ENCODE data around the gene IGFBP7. TPM values are rescaled to one million over a fixed set of nuclear protein-coding genes. Genes with fewer than 3 reads are reported as not detected.

IGFBP7 gene
- total RNA-seq, 4 donors from 2014 or later = 515 to 1,168 (median 594) TPM

DNA sequence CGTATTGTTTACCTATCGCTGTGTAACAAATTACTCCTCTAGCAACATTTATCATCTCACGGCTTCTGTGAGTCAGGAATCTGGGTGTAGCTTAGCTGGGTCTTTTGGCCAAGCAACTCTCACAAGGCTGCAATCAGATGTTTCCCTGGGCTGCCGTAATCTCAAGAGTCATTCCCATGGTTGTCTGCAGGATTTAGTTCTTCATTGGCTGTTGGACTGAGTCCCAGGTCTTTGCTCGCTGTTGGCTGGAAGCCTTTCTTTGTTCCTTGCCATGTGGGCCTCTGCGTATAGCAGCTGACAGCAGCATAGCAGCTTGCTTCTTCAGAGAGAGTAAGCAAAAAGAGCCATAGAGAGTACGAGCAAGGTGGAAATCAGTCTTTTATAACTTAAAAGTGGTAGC lies 114.7 kb downstream of the IGFBP7 start:
- DNase-seq (ENCODE audit: low spot score) = no peak
- ATAC-seq (ENCODE audit: low FRiP score) = peak; percentile 84
- TF ChIP-seq, protein P1, sequence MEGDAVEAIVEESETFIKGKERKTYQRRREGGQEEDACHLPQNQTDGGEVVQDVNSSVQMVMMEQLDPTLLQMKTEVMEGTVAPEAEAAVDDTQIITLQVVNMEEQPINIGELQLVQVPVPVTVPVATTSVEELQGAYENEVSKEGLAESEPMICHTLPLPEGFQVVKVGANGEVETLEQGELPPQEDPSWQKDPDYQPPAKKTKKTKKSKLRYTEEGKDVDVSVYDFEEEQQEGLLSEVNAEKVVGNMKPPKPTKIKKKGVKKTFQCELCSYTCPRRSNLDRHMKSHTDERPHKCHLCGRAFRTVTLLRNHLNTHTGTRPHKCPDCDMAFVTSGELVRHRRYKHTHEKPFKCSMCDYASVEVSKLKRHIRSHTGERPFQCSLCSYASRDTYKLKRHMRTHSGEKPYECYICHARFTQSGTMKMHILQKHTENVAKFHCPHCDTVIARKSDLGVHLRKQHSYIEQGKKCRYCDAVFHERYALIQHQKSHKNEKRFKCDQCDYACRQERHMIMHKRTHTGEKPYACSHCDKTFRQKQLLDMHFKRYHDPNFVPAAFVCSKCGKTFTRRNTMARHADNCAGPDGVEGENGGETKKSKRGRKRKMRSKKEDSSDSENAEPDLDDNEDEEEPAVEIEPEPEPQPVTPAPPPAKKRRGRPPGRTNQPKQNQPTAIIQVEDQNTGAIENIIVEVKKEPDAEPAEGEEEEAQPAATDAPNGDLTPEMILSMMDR (IDR thresholded peaks at IDR 0.05) = no peak

DNA sequence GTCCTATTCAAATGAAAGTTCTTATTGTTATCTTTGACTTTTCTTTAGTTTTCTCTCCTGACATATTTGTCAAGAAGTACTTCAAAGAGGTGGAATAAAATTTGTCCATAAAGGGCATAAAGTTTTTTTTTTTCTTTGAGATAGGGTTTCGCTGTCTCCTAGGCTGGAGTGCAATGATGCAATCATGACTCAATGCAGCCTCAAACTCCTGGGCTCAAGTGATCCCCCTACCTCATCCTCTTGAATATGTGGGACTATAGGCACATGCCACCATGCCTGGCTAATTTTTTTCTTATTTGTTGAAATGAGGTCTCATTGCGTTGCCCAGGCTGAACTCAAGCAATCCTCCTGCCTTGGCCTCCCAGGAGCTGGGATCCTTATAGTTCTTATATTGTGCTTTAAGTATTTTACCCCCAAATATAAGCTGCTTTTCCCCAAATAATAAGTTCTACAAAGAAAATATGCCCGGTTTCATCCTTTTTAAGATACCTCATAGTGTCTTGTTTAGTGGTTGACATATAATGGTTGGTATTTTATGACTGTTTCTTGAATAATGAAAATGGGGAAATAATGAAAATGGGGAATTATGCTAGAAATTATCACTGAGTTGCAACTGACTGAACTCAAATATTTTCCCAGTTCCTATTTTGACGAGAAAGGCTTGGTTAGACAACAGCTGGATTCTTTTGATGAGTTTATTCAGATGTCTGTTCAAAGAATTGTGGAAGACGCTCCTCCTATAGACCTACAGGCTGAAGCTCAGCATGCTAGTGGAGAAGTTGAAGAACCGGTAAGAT lies 119.9 kb downstream of the IGFBP7 start:
- TF ChIP-seq, protein P1 (IDR thresholded peaks at IDR 0.05) = no peak
- DNase-seq (ENCODE audit: low spot score) (no peak), ATAC-seq (ENCODE audit: low FRiP score) (no peak)

DNA sequence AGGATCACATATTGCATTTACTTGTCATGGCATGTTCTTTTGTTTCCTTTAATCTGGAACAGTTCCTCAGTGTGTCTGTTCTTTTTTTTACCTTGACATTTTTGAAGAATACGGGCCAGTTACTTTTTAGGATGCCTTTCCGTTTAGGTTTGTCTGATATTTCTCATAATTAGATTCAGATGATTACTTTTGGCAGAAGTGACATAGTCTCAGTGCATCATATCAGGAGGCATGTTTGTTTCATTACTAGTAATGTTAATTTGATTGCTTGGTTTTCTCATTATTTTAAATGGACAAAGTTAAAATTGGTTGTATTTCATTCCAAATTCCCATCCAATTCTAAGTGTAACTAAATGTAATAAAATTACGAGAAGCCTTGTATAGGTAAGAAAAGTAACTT lies 123.2 kb downstream of the IGFBP7 start:
- ATAC-seq (ENCODE audit: low FRiP score) = no peak
- TF ChIP-seq, protein P1 (IDR thresholded peaks at IDR 0.05) = no peak

DNA sequence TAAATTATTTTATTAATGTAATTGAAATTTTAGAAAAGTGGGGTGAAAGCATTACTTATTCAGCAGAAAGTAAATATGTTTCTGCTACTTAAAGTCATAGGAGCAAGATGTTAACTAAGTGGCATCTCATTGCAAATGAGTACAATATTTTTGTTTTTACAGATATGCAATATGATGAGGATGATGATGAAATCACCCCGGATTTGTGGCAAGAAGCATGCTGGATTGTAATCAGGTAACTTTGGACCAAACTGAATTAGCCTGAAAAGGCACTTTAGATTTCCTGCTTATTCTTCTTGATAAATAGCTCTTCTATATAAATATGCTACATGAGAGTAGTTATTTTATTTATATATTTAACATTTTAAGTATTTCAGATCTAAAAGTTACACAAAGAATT lies 124.0 kb downstream of the IGFBP7 start:
- DNase-seq (ENCODE audit: low spot score) (no peak), ATAC-seq (ENCODE audit: low FRiP score) (no peak)
- TF ChIP-seq, protein P1 (IDR thresholded peaks at IDR 0.05) = no peak

More for the DNA sequence above, 123.2 kb downstream of the IGFBP7 start:
- DNase-seq (ENCODE audit: low spot score) = no peak

DNA sequence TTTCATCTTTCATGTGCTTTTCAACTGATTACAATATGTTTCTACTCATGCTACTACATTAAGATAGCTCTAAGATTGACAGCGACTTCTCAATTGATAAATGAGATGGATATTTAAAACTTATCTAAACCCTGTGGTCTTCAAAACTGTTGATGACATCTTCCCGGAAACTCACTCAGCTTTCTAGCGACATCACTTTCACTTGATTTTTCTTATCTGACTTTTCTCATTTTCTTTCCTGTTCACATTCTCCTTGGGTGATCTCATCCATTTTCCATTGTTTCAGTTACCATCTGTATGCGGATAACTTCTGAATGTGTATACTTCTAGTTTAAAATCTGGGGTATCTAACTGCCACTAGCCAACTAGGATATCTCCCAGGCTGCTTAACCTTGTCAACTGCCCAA lies 128.4 kb downstream of the IGFBP7 start:
- ATAC-seq (ENCODE audit: low FRiP score) (no peak), DNase-seq (ENCODE audit: low spot score) (no peak)
- TF ChIP-seq, protein P1 (IDR thresholded peaks at IDR 0.05) = no peak

Small RNA genes lying within 50 kb of the gene (small RNA-seq; reads per million reads assigned to genes)
- not detected for gene RNU6-998P

Other genes starting within 250 kb of the IGFBP7 start
- 10 to 100 TPM; 20.7 to 35.5 (median 29.0) TPM for gene REST, start 202.5 kb downstream of the IGFBP7 start, total RNA-seq
- gene NOA1, start 132.8 kb downstream of the IGFBP7 start, total RNA-seq = 10 to 100 TPM; 15.7 to 22.2 (median 17.4) TPM
- gene POLR2B, start 131.5 kb downstream of the IGFBP7 start, total RNA-seq = 10 to 100 TPM; 47.7 to 92.5 (median 62.2) TPM

All from omental fat pad (tissue), 4 donors.